IMR-90 (cell line): ENCODE measurements around the gene FNIP2.

Source experiments
- BHLHE40 ChIP-seq: fragments of 150-350 bp; IDR thresholded peaks from 2 replicates; pipeline ENCODE4 v1.6.1; 2016; ENCODE audit warnings: mild to moderate bottlenecking, low read depth, low read length
- FOS ChIP-seq: fragments of 150-350 bp; IDR thresholded peaks from 2 replicates; pipeline ENCODE4 v1.6.1; 2016; ENCODE audit warnings: low read depth, low read length
- MXI1 ChIP-seq: IDR thresholded peaks from 2 replicates; pipeline ENCODE4 v1.6.1; 2012; ENCODE audit warnings: low read depth, mild to moderate bottlenecking, low read length, moderate library complexity, borderline replicate concordance
- NFE2L2 ChIP-seq: fragments of 150-350 bp; IDR thresholded peaks from 2 replicates; pipeline ENCODE4 v1.6.1; 2016; ENCODE audit warnings: low read depth, mild to moderate bottlenecking, low read length
- POLR2A ChIP-seq: IDR thresholded peaks from 2 replicates; pipeline ENCODE4 v1.6.1; 2012; ENCODE audit warnings: mild to moderate bottlenecking, low read depth, low read length
- RAD21 ChIP-seq: IDR thresholded peaks from 2 replicates; pipeline ENCODE4 v1.6.1; 2012; ENCODE audit warnings: low read length, improper control_type of control experiment
- RFX5 ChIP-seq: IDR thresholded peaks from 2 replicates; pipeline ENCODE4 v1.8.0; 2012; ENCODE audit warnings: low read depth, mild to moderate bottlenecking, low read length, moderate library complexity
- TF ChIP-seq, protein P1 (sequence below): fragments of 150-350 bp; IDR thresholded peaks from 2 replicates; pipeline ENCODE4 v1.6.1; 2017; ENCODE audit warnings: mild to moderate bottlenecking, antibody characterized with exemption, low read length, low read depth
- TF ChIP-seq, protein P2 (sequence below): conservative IDR thresholded peaks from 2 replicates; pipeline ENCODE4 v1.5.1; 2012; ENCODE audit warnings: mild to moderate bottlenecking, low read depth, low read length, improper control_type of control experiment

DNA sequence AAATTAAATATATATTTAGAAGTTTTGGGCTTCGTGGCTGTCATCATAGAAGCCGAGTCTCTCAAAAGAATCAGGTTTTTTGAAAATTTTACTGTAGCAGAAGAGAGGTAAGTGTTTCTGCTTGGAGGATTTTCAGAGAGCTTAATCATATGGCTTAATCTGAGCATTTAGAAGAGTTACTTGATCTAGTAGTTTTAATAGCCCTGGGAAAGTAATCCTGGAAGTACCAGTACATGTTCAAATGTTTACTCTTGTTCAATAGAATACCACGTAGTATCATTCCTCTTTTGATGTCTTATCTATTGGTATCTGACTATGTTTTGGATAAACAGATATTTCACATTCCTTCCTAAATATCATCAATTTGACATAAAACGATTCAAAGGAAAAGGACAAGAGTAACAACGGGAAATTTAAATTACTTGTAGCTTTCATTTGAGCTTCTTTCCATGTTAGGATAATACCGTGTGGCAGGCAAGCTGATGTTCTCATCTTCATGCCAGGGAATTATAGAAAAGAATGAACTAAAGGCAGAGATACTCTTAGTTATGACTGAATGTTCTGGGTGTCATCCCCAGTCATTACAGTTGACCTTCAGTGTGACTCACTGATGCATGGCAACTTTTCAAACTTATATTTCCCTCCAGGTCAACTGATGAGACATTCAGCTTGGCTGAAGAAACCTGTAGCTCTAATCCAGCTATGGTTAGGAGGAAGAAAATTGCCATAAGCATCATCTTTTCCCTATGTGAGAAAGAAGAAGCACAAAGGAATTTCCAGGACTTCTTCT lies 89.8 kb downstream of the FNIP2 start:
- TF ChIP-seq POLR2A, result no peak
- TF ChIP-seq BHLHE40, result no peak
- TF ChIP-seq, protein P1, sequence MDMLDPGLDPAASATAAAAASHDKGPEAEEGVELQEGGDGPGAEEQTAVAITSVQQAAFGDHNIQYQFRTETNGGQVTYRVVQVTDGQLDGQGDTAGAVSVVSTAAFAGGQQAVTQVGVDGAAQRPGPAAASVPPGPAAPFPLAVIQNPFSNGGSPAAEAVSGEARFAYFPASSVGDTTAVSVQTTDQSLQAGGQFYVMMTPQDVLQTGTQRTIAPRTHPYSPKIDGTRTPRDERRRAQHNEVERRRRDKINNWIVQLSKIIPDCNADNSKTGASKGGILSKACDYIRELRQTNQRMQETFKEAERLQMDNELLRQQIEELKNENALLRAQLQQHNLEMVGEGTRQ, result no peak
- TF ChIP-seq, protein P2, sequence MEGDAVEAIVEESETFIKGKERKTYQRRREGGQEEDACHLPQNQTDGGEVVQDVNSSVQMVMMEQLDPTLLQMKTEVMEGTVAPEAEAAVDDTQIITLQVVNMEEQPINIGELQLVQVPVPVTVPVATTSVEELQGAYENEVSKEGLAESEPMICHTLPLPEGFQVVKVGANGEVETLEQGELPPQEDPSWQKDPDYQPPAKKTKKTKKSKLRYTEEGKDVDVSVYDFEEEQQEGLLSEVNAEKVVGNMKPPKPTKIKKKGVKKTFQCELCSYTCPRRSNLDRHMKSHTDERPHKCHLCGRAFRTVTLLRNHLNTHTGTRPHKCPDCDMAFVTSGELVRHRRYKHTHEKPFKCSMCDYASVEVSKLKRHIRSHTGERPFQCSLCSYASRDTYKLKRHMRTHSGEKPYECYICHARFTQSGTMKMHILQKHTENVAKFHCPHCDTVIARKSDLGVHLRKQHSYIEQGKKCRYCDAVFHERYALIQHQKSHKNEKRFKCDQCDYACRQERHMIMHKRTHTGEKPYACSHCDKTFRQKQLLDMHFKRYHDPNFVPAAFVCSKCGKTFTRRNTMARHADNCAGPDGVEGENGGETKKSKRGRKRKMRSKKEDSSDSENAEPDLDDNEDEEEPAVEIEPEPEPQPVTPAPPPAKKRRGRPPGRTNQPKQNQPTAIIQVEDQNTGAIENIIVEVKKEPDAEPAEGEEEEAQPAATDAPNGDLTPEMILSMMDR, result no peak
- TF ChIP-seq RAD21, result no peak
- TF ChIP-seq MXI1, result no peak
- no peak for TF ChIP-seq NFE2L2
- no peak for TF ChIP-seq FOS
- TF ChIP-seq RFX5, result no peak
